Measurements from ENCODE around the gene BHLHE23. TPM values are rescaled to one million over a fixed set of nuclear protein-coding genes. Genes with fewer than 3 reads are reported as not detected.

BHLHE23 gene
- total and polyA plus RNA-seq, 5 donors: not detected

GRCh38 chr20:62995898-62996595 lies 10.7 kb downstream of the BHLHE23 start:
- intact Hi-C loops (cut with DNase I): no loop called here

DNA sequence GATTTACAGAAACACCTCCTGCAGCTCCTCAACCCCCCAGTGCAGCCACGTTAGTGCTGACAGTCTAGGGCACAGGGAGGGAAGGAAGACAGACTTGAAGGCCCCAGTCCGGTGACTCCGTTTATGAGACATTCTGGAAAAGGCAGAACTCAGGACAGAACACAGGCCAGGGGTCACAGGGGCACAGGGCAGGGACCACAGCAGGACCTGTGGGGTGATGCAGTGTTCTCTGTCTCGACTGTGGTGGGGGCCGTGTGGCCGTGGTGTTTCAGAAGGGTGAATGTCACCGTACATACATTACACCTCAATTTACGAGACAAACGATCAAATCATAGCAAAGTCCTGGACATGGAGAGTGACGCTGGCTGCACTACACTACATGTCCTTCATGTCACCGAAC lies 11.3 kb downstream of the BHLHE23 start:
- 67% methylated on average over 11 of the region's 11 CpGs for WGBS
- H3K4me3 ChIP-seq (ENCODE audit: low read length): no peak overlapping the region
- H3K27ac ChIP-seq (ENCODE audit: low read length): no peak overlapping the region
- no peaks in the 10 kb centered on the region for H3K27me3 ChIP-seq (ENCODE audit: control insufficient read depth, insufficient read depth)
- intact Hi-C loops (cut with DNase I): no loop called here
- H3K4me1 ChIP-seq (ENCODE audit: control insufficient read depth, insufficient read depth, low read length): no peaks in the 10 kb centered on the region
- no peak for ATAC-seq
- peak in 1 of 3 donors; percentile 2 for DNase-seq
- no peaks in the 10 kb centered on the region for H3K9me3 ChIP-seq (ENCODE audit: control insufficient read depth, low read length)

More at GRCh38 chr20:62995898-62996595, 10.7 kb downstream of the BHLHE23 start:
- Histone ChIP-seq H3K9me3 (ENCODE audit: control insufficient read depth, low read length) (no peaks in the 10 kb centered on the region), H3K4me1 (ENCODE audit: control insufficient read depth, insufficient read depth, low read length) (no peaks in the 10 kb centered on the region), H3K27ac (ENCODE audit: low read length) (no peak overlapping the region), H3K27me3 (ENCODE audit: control insufficient read depth, insufficient read depth) (no peaks in the 10 kb centered on the region), H3K4me3 (ENCODE audit: low read length) (no peak overlapping the region)
- no peak for ATAC-seq
- DNase-seq: peak in 1 of 3 donors; percentile 14
- 78% methylated on average over 25 of the region's 25 CpGs for WGBS

- Histone ChIP-seq H3K4me3 (ENCODE audit: low read length) (no peak overlapping the region), H3K27ac (ENCODE audit: low read length) (no peak overlapping the region), H3K27me3 (ENCODE audit: control insufficient read depth, insufficient read depth) (no peaks in the 10 kb centered on the region), H3K9me3 (ENCODE audit: control insufficient read depth, low read length) (no peaks in the 10 kb centered on the region), H3K4me1 (ENCODE audit: control insufficient read depth, insufficient read depth, low read length) (no peaks in the 10 kb centered on the region)
- peak in 1 of 3 donors; percentile 19 for DNase-seq
- no peak for ATAC-seq
- 63% methylated on average over 19 of the region's 19 CpGs for WGBS
- intact Hi-C loops (cut with DNase I): no loop called here
These were observed 11.9 kb downstream of the BHLHE23 start for GRCh38 chr20:62994869-62995281.

DNA sequence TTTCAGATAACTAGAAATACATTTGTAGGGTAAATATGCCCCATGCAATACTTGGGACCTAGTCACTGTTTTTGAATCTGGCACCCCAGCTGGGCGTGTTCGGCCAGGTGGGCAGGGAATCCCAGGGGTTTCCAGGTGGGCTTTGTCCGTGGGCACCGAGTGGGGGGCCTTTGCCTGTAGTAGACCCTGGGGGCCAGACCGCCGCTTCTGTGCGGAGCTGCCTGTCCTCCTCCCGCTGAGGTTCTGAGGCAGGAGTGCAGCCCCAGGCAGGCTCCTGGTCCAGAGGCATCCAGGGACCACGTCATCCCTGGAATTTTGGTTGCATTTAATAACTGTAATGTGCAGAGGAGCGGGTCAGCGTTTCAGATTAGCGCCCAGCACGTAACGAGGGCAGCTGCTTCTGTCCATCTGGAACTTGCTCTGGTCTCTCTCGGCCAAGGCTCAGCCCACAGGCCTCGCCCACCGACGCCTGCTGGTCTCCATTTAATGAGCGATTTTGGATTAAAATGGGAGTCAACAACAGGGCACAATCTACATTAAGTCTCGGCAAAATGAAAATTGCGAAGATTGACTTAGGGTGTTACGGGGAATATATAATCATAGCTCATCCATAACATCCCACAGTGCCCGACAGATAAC lies 12.8 kb downstream of the BHLHE23 start:
- no peak overlapping the region for H3K27ac ChIP-seq (ENCODE audit: low read length)
- H3K27me3 ChIP-seq (ENCODE audit: control insufficient read depth, insufficient read depth): no peaks in the 10 kb centered on the region
- no peaks in the 10 kb centered on the region for H3K4me1 ChIP-seq (ENCODE audit: control insufficient read depth, insufficient read depth, low read length)
- 85% methylated on average over 23 of the region's 23 CpGs for WGBS
- H3K4me3 ChIP-seq (ENCODE audit: low read length): no peak overlapping the region
- H3K9me3 ChIP-seq (ENCODE audit: control insufficient read depth, low read length): no peaks in the 10 kb centered on the region
- DNase-seq (peak in 2 of 3 donors; percentile 33 to 43), ATAC-seq (no peak)
- intact Hi-C loops (cut with DNase I): no loop called here

DNA sequence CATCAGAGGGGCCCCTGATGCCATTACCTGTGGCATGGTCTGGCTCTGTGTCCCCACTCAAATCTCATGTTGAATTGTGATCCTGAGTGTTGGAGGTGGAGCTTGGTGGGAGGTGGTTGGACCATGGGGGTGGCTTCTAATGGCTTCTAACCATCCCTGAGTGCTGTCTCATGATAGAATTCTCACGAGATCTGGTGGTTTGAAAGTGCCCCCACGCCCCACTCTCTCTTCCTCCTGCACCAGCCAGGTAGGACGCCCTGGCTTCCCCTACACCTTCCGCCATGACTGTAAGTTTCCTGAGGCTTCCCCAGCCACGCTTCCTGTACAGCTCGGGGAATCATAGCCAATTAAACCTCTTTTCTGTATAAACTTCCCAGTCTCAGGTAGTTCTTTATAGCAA lies 14.9 kb downstream of the BHLHE23 start:
- no peak overlapping the region for H3K4me3 ChIP-seq (ENCODE audit: low read length)
- DNase-seq: peak in 1 of 3 donors; percentile 5
- H3K27ac ChIP-seq (ENCODE audit: low read length): no peak overlapping the region
- no peaks in the 10 kb centered on the region for H3K9me3 ChIP-seq (ENCODE audit: control insufficient read depth, low read length)
- intact Hi-C loops (cut with DNase I): no loop called here
- H3K27me3 ChIP-seq (ENCODE audit: control insufficient read depth, insufficient read depth): no peaks in the 10 kb centered on the region
- 64% methylated on average over 6 of the region's 6 CpGs for WGBS
- H3K4me1 ChIP-seq (ENCODE audit: control insufficient read depth, insufficient read depth, low read length): no peaks in the 10 kb centered on the region
- no peak for ATAC-seq

DNA sequence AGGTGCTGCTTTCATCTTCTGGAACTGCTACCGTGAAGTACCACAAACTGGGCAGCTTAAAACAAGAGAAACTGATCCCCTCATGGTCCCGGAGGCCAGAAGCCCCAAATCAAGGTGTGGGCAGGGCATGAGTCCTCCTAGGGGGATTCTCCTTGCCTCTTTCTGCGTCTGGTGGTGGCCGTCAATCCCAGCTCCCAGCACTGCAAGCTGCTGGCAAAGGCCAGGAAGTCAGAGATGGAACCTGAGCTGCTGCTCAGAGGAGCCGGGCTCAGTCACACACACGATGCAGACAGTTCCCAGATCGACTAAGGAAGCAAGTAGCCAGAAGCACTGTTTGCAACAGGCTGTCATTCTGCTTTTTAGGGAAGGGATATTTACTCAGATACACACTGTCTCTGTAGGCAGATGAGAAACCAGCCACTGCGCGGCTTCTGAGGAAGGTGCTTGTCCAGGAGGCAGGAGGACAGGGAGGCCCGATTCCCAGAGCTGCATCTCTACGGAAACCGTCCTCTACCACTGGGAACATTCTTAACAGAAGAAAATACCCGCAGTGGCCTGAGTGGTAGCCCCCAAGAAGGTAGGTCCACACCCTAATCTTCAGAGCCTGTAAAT lies 15.5 kb downstream of the BHLHE23 start:
- Histone ChIP-seq H3K9me3 (ENCODE audit: control insufficient read depth, low read length) (no peaks in the 10 kb centered on the region), H3K27ac (ENCODE audit: low read length) (no peak overlapping the region), H3K27me3 (ENCODE audit: control insufficient read depth, insufficient read depth) (no peaks in the 10 kb centered on the region), H3K4me1 (ENCODE audit: control insufficient read depth, insufficient read depth, low read length) (no peaks in the 10 kb centered on the region), H3K4me3 (ENCODE audit: low read length) (no peak overlapping the region)
- peak in 1 of 3 donors; percentile 5 for DNase-seq
- intact Hi-C loops (cut with DNase I): no loop called here
- no peak for ATAC-seq
- WGBS: 74% methylated on average over 13 of the region's 13 CpGs

DNA sequence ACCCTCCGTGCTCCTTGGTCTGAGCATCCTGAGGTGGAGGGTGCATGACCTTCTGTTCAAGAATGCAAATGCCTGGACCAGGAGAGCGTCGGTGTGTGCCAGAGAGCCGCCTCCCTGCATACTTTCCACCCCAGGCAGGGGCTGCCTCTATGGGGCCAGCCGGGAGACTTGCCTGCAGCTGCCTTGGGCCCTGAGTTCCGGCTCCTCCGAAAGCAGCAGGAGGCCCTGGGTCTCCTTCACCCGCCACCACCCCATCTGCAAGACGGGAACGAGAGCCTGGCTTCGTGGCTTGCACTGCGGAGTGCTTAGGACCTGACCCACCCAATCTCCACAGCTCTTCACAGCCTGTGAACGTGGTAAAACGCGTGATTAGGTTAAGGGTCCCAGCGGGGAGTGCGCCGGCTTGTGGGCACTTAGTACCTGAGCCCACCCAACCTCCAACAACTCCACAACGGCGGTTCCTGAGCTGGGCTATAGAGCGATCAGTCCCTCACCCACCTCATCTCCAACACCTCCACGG lies 16.4 kb downstream of the BHLHE23 start:
- no peaks in the 10 kb centered on the region for H3K27me3 ChIP-seq (ENCODE audit: control insufficient read depth, insufficient read depth)
- no peaks in the 10 kb centered on the region for H3K4me1 ChIP-seq (ENCODE audit: control insufficient read depth, insufficient read depth, low read length)
- ATAC-seq (no peak), DNase-seq (peak in 1 of 3 donors; percentile 39)
- no peak overlapping the region for H3K4me3 ChIP-seq (ENCODE audit: low read length)
- no peak overlapping the region for H3K27ac ChIP-seq (ENCODE audit: low read length)
- H3K9me3 ChIP-seq (ENCODE audit: control insufficient read depth, low read length): no peaks in the 10 kb centered on the region
- WGBS: 72% methylated on average over 22 of the region's 22 CpGs
- intact Hi-C loops (cut with DNase I): no loop called here

DNA sequence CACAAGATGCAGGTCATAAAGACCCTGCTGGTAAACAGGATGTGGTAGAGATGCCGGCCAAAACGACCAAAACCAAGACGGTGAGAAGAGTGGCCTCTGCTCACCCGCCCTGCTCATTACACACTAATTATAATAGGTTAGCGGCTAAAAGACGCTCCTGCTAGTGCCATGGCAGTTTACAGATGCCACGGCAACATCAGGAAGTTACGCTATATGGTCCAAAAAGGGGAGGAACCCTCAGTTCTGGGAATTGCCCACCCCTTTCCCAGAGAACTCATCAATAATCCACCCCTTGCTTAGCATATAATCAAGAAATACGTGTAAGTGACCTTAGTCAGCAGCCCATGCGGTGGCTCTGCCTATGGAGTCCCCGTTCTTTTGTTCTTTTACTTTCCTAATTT lies 17.6 kb downstream of the BHLHE23 start:
- Histone ChIP-seq H3K9me3 (ENCODE audit: control insufficient read depth, low read length) (no peaks in the 10 kb centered on the region), H3K27ac (ENCODE audit: low read length) (no peak overlapping the region), H3K4me1 (ENCODE audit: control insufficient read depth, insufficient read depth, low read length) (no peaks in the 10 kb centered on the region), H3K4me3 (ENCODE audit: low read length) (no peak overlapping the region), H3K27me3 (ENCODE audit: control insufficient read depth, insufficient read depth) (no peaks in the 10 kb centered on the region)
- intact Hi-C loops (cut with DNase I): no loop called here
- ATAC-seq: no peak
- peak in 1 of 3 donors; percentile 2 for DNase-seq
- WGBS: 62% methylated on average over 11 of the region's 11 CpGs

GRCh38 chr20:62987114-62987513 lies 19.6 kb downstream of the BHLHE23 start:
- Histone ChIP-seq H3K4me1 (ENCODE audit: control insufficient read depth, insufficient read depth, low read length) (no peaks in the 10 kb centered on the region), H3K27me3 (ENCODE audit: control insufficient read depth, insufficient read depth) (no peaks in the 10 kb centered on the region), H3K9me3 (ENCODE audit: control insufficient read depth, low read length) (no peaks in the 10 kb centered on the region), H3K27ac (ENCODE audit: low read length) (no peak overlapping the region), H3K4me3 (ENCODE audit: low read length) (no peak overlapping the region)
- ATAC-seq: no peak
- no peak for DNase-seq
- WGBS: 51% methylated on average over 10 of the region's 10 CpGs
- intact Hi-C loops (cut with DNase I): no loop called here

DNA sequence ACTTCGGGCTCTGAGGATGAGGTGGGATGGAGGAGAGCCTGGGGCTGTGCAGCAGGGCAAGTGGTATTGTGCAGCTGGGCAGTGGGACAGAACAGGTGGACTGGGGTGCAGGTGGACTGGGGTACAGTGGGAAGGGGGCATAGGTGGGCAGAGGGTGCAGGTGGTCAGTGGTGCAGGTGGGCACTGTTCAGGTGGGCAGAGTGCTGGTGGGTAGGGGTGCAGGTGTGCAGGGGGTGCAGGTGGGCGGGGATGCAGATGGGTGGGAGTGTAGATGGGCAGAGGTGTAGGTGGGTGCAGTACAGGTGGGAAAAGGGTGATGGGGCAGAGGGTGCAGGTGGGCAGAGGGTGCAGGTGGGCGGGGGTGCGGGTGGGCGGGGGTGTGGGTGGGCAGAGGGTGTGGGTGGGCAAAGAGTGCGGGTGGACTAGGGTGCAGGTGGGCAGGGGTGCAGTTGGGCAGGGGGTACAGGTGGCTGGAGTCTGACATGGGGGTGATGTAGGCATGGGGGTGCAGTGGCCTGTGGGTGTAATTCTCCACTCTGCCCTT lies 20.4 kb downstream of the BHLHE23 start:
- Histone ChIP-seq H3K27me3 (ENCODE audit: control insufficient read depth, insufficient read depth) (no peaks in the 10 kb centered on the region), H3K9me3 (ENCODE audit: control insufficient read depth, low read length) (no peaks in the 10 kb centered on the region), H3K27ac (ENCODE audit: low read length) (no peak overlapping the region), H3K4me1 (ENCODE audit: control insufficient read depth, insufficient read depth, low read length) (no peaks in the 10 kb centered on the region), H3K4me3 (ENCODE audit: low read length) (no peak overlapping the region)
- DNase-seq (no peak), ATAC-seq (no peak)
- intact Hi-C loops (cut with DNase I): no loop called here
- 74% methylated on average over 6 of the region's 6 CpGs for WGBS

- peak in 1 of 2 donors; percentile 15 for ATAC-seq
- WGBS: 55% methylated on average over 14 of the region's 14 CpGs
These were observed 21.4 kb downstream of the BHLHE23 start for GRCh38 chr20:62985444-62985778.

More at GRCh38 chr20:62985444-62985778, 21.4 kb downstream of the BHLHE23 start:
- intact Hi-C loops (cut with DNase I): no loop called here
- Histone ChIP-seq H3K27ac (ENCODE audit: low read length) (no peak overlapping the region), H3K4me1 (ENCODE audit: control insufficient read depth, insufficient read depth, low read length) (no peaks in the 10 kb centered on the region), H3K4me3 (ENCODE audit: low read length) (no peak overlapping the region), H3K9me3 (ENCODE audit: control insufficient read depth, low read length) (no peaks in the 10 kb centered on the region), H3K27me3 (ENCODE audit: control insufficient read depth, insufficient read depth) (no peaks in the 10 kb centered on the region)
- DNase-seq: no peak

Data from right cardiac atrium (tissue), 5 donors.